ENCODE data around the gene DROSHA.
"Not testable (repeated sequence)": the region's sequence is repeated elsewhere in the genome, so short reads cannot be mapped to it uniquely, and the experiment has no call there.

Gene DROSHA

DNA sequence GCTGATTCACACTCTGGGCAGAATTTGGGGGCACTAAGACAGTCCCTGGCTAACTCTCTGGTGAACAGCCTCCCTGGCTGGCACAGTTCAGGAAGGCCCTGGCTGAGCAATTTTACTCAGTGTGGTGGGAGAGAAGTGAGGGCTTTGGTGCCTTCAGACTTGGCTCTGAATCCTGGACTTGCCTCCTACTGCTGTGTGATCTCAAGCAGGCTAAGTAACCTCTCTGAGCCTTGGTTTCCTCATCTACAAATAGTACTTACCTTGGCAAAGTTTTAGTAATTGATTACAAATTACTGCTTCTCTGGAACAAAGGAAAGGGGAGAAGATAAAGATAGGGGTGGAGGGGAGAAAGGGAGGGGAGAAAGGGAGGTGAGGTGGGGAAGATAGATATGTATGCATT is 153.8 kb downstream of the DROSHA start:
- no peak for DNase-seq

DNA sequence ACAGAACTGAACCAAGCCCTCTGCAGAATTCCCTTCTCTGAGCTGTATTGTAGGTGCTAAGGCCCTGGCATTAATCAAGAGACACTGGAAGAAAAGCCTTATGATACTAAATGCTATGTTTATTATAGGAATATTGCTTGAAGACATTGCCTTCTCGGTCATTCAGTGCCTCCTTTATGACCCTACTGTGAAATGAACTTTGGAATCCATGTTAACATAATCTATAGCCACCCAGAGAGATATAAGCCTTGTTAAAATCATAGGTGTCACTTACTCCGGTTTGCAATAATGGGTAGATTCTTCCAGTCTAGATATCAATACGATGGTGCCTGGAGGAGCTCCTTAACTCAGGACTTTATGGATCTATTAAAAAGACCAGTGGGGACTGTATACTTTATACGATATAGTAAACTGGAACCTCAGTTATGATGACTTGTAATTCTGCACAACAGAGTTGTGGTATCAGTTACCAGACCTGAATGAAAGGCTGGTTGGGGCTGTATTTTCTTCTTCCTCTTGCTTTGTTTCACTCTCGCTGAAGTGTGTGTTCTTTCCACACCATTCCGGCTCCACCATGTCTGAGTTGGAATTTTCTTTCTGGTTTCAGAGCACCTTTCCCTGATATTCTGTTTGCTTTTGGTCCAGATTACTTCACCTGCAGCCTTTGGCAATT is 154.5 kb downstream of the DROSHA start:
- DNase-seq, result no peak

DNA sequence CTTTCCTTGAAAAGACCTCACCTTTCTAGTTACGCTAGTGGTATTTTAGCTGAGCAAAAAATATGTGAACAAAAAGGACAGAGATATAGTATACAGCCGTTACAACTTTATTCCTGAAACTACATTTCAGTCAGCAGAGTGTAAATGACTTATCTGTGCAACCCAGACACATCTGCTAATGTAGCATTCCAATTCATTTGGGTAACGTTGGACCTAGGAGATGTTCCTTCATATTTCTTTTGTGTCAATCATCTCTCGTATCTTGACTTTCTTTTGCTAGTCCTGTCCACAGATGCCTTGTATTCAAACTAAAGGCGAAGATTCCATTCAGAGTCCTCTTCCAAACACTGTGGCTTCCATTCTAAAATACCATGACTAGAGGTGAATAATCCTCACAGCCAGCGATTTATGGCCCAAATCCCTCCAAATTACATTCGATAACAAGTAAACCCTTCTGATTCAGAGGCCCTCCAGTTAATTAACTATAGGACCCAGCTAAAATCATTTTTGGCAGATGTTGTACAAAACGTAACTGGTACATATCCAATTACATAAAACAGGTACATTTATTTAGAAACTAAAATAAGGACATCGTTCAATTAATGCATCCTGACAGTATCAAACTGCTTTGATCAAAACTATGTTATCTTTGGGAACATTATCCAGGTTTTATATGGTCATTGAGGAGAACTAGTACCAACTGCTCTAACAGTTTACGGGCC is 155.7 kb downstream of the DROSHA start:
- no peak for DNase-seq

DNA sequence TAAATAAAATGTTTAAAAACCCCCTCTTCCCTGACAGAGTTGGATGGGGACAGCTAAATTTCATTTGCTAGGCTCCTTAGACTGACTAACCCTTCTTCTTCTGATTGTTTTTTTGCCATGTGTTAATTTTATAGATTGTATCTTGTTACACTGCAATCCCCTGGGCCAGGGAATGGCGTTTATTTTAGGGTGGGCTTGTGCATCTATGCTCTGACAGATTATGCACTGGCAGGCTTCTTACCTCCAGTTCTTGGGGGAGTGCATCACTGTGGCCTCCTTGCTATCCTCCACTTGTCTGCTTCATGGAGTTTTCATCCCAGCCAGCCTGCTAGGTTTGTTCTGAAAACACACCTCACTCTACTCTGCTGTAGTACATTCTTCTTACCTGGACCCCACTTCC is 159.8 kb downstream of the DROSHA start:
- DNase-seq, result no peak

DNA sequence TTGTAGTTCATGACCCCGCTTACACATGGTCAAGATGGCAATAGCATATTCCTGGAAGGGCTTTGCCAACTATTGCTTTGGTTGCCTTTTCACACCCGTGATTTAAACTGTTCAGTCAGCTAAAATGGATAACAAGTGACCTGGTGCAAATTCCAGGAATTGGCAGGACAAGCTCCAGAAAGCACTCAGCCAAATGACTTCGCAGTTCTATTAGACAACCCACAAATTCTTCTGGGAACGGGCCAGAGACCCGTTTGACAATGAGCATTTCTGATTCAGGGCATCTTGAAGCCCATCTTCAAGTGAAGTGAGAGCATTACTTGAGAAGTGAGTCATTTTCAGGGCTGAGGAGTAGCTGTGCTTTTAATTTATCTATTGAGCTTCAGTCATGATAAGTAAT is 165.0 kb downstream of the DROSHA start:
- DNase-seq, result no peak

DNA sequence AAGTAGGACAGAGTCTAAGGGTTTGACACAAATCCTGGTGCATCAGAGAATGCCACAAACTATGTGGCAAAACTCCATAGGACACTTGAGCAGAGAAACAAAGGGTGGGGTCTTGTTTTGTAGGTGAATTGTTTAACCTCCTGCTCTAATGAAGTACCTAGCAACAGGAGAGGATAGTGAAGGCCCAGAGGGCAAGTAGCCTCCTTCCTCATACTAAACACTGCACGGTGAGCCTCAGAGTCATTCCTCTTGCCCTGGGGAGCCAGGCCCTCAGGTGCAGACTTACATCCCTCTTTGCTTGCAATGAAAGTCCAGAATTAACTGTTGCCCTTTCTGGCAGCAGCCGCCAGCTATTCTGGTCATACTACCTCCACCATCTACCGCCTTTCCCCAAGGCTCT is 166.1 kb downstream of the DROSHA start:
- no peak for DNase-seq

DNA sequence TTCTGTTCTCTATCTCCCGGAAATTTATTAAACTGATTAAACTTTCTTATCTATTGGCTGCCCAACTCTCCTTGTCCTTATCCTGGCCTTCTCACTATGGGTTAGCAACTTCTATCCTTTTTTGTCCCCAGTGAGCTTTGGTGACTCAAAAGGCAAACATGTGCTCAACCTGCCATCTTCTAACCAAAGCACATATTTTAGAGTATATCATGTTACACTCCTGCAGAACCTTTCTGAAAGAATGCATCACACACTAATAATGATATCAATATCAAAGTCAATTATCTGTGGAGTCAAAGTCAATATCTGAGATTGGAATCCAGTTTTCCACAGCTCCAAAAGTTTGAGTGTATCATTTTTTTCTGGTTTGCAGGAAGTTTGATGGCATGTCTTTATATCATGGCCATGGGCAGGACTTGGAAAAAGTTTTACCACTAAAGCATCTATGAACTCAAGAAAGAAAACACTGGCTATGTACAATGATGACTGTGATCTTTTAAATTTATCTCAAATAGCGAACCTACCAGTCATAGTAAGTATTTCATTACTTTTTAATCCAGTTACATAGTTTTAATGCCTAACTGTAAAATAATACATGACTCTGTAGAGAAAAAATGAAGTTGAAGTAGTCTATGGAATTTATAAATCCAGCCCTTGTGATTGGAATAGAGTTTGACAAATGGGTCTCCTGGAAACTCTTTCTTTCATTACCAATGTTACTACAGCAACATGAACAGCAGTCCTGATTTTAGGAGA is 166.8 kb downstream of the DROSHA start:
- DNase-seq, result no peak

DNA sequence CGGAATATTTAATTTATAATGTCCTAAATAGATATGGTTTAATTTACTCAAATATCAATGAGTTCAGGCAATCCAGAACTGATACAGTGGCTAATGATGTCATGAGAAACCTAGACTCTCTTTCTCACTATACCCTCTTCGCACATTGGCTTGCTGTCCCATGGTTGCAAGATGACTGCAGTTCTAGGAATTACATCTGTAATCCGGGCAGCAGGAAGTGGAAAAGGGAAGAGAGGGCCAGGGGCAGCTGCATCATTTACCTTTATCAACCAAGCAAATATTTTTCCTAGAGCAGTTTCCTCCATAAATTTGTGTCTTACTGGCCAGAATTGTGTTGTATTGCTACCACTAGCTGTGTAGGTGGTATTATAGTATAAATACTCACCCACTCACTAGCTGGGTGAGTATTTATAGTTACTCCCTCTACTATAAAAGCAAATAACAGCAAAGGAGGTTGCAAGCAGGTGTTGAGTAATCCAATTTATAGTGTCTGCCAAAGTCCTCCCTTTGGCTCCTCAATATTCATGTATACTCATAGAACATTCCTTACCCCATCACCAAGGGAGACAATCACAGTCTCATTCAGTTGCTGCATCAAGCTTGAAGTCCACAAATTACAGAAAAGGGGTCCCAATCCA is 168.8 kb downstream of the DROSHA start:
- no peak for DNase-seq

DNA sequence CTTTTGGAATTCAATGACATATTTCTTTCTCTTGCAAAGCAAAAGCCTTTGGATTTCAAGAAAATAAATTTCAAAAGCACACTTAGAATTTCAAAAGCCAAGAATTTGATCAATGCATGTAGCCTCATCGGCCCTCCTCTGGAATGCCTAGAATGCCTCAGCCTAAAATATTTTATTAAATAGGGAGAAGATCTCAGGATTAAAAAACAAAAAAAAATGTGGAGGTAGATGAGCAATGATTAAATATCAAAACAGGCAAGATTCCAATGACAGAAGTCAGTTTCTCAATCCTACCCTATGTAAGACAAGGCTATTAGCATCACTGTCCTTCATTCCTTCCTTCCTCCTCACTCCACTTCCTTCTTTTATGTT is 169.4 kb downstream of the DROSHA start:
- no peak for DNase-seq

DNA sequence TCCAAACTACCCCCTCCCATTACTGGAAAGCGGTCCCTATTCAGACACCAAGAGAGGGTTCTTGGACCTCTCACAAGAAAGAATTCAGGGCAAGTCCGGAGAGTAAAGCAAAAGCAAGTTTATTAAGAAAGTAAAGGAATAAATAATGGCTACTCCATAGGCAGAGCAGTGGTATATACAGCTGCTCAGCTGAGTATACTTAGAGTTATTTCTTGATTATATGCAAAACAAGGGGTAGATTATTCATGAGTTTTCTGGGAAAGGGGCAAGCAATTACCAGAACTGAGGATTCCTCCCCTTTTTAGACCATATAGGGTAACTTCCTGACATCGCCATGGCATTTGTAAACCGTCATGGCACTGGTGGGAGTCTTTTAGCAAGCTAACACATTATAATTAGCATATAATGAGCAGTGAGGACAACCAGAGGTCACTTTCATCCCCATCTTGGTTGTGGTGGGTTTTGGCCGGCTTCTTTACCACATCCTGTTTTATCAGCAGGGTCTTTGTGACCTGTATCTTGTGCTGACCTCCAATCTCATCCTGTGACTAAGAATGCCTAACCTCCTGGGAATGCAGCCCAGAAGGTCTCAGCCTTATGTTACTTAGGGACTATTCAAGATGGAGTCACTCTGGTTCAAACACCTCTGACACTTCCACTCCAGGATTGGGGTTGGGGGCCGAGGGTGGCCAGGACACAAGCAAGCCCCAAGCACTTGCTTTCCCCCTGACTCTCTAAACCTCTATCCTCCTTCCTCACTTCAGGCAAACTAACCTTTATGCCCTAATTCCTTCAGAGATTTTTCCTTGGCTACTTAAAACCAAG is 170.0 kb downstream of the DROSHA start:
- DNase-seq, result not testable (repeated sequence)

DNA sequence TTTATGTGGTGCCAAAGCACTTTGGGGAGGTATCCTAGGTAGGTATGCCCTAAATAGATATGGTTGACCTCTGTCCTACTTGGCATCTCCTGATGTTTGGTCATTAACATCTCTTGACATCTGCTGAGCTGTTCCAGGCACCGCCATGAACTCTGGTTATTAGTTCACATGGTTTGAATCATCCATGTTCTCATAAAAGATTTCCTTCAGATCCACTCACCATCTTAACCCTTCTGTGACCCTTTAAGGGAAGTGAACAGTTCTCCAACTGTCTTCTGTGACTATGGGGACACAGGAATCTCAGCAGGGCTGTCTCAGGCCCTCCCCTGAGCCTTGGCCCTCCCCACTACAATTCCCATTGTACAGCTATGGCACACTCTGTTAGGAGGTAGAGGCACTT is 170.7 kb downstream of the DROSHA start:
- DNase-seq, result no peak

DNA sequence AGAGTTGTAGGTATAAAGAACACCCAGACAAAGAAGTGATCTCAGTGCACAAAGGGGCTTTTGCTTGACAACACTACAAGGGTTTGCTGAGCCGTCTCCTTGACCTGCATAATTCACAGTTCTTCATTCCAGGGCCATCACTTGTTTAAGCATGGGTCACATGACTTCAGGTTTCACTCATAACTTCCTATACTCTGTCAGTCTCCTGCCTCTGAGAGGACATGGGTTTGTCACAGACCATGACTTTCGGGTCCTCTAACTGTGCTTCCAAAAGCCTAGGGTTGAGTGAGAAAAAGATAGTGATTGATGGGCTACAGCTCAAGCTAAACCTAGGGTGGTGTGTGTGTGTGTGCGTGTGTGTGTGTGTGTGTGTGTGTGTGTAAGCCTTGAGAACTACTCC is 172.1 kb downstream of the DROSHA start:
- no peak for DNase-seq

DNA sequence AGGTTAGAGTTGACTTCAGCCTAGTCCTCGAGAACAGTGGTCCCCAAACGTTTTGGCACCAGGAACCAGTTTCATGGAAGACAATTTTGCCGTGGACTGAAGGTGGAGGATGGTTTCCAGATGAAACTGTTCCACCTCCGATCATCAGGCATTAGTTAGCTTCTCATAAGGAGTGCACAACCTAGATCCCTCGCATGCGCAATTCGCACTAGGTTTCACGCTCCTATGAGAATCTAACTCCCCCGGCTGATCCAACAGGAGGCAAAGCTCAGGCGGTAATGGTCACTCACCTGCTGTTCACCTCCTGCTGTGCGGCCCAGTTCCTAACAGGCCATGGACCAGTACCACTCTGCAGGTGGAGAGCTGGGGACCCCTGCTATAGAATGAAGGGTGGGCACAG is 174.9 kb downstream of the DROSHA start:
- no peak for DNase-seq

DNA sequence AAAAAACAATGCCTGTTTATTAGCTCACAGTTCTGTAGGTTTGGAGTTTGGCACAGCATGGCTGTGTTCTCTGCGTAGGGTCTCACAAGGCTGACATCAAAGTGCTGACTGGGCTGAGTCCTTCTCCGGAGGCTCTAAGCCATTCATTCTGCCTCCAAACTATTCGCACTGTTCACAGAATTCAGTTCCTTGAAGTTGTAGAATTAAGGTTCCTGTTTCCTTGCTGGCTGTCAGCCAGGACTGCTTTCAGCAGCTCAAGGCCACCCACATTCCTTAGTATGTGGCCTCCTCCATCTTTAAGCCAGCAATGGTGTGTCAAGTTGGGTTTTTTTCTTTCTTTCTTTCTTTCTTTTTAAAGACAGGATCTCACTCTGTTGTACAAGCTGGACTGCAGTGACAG is 176.6 kb downstream of the DROSHA start:
- no peak for DNase-seq

Data from CD4-positive, alpha-beta T cell treated with Interleukin-12 subunit alpha and Interleukin-12 subunit beta, for 1 hour (primary cell).